CD4-positive, alpha-beta T cell (primary cell): ENCODE measurements around the gene TRMT61A. TPM values are rescaled to one million over a fixed set of nuclear protein-coding genes. Genes with fewer than 3 reads are reported as not detected.

ENCODE experiments used
- ATAC-seq: fragments of 200-7000 bp; cut with Tn5 transposase; one replicate; pipeline ENCODE4 v1.10.0; 2022; ENCODE audit warnings: mild to moderate bottlenecking; ENCODE audit not compliant: poor library complexity
- CTCF ChIA-PET: fragments of 350-600 bp; sonication (Branson Sonifier 250); formaldehyde crosslinking; loops from one replicate; lab custom pipeline; 2021; ENCODE audit warnings: antibody characterized with exemption, inconsistent platforms; lab: Charles Lee
- POLR2A ChIA-PET: fragments of 350-600 bp; sonication (Branson Sonifier 250); formaldehyde crosslinking; loops from one replicate; lab custom pipeline; 2021; ENCODE audit warnings: antibody characterized with exemption, inconsistent platforms; lab: Charles Lee
- DNase-seq, 14 experiments: peaks; one replicate each; pipeline ENCODE4 v3.0.0-alpha.2; 2013 to 2020; ENCODE audit warnings: mixed read lengths in 2 of 14
- H3K27ac ChIP-seq, 2 donors: one replicate each; pipeline versions ENCODE4 v1.5.1 to v1.7.0; 2013; ENCODE audit warnings: low read length in 2 of 2, low read depth in 1 of 2, mild to moderate bottlenecking in 1 of 2
- H3K27me3 ChIP-seq, 2 experiments: 1 replicate in 1 of 2; 2 replicates in 1 of 2; pipeline versions ENCODE4 v1.6.1 to v1.7.0; 2013; ENCODE audit warnings: low read length in 2 of 2, control low read depth in 1 of 2, mild to moderate bottlenecking in 1 of 2, moderate library complexity in 1 of 2; ENCODE audit not compliant: insufficient read depth in 2 of 2, control insufficient read depth in 1 of 2
- H3K36me3 ChIP-seq: one replicate; pipeline ENCODE4 v1.6.1; 2013; ENCODE audit warnings: low read length, control low read depth; ENCODE audit not compliant: insufficient read depth
- H3K4me1 ChIP-seq: one replicate; pipeline ENCODE4 v1.6.1; 2013; ENCODE audit warnings: low read length, control low read depth; ENCODE audit not compliant: insufficient read depth
- H3K4me3 ChIP-seq: one replicate; pipeline ENCODE4 v1.5.1; 2013; ENCODE audit warnings: mild to moderate bottlenecking, low read length, moderate library complexity
- H3K9me3 ChIP-seq, 2 experiments: 1 replicate in 1 of 2; 2 replicates in 1 of 2; pipeline versions ENCODE4 v1.6.1 to v1.7.0; 2013; ENCODE audit warnings: low read length in 2 of 2, mild to moderate bottlenecking in 2 of 2, control low read depth in 1 of 2, moderate library complexity in 1 of 2; ENCODE audit not compliant: control insufficient read depth in 1 of 2, insufficient read depth in 1 of 2
- H3K27ac Mint-ChIP-seq: one replicate; pipeline ENCODE4 v1.8.0; 2020; ENCODE audit warnings: mixed read lengths
- H3K27me3 Mint-ChIP-seq: one replicate; pipeline ENCODE4 v1.8.0; 2021; ENCODE audit warnings: mixed read lengths
- H3K36me3 Mint-ChIP-seq: one replicate; pipeline ENCODE4 v1.8.0; 2021; ENCODE audit warnings: low read depth, mixed read lengths
- H3K4me1 Mint-ChIP-seq: one replicate; pipeline ENCODE4 v1.8.0; 2021; ENCODE audit warnings: low read depth, mixed read lengths
- H3K4me3 Mint-ChIP-seq: one replicate; pipeline ENCODE4 v1.8.0; 2020; ENCODE audit warnings: mild to moderate bottlenecking, mixed read lengths
- H3K9me3 Mint-ChIP-seq: one replicate; pipeline ENCODE4 v1.8.0; 2020; ENCODE audit warnings: mixed read lengths
- CTCF ChIP-seq: fragments of 200-600 bp; IDR thresholded peaks from one replicate; pipeline ENCODE4 v1.8.0; 2022; ENCODE audit warnings: antibody characterized with exemption, mild to moderate bottlenecking
- intact Hi-C, 2 experiments: fragments of 100-400 bp; cut with DNase I in 1 of 2; cut with micrococcal nuclease in 1 of 2; formaldehyde crosslinking; loops; one replicate each; pipeline versions ENCODE4 v1.15.1 to v1.9.0; 2023 to 2025; cut with DNase I, micrococcal nuclease
- total RNA-seq, 174 experiments: library from RNA in 2 of 174; stranded (reverse) in 2 of 174; gene quantifications; one replicate each; pipeline ENCODE4 v1.2.3 and lab custom pipeline; 2021 to 2026

TRMT61A gene
- total RNA-seq, 2 experiments from 2014 or later, result 9.2 to 9.8 TPM

DNA sequence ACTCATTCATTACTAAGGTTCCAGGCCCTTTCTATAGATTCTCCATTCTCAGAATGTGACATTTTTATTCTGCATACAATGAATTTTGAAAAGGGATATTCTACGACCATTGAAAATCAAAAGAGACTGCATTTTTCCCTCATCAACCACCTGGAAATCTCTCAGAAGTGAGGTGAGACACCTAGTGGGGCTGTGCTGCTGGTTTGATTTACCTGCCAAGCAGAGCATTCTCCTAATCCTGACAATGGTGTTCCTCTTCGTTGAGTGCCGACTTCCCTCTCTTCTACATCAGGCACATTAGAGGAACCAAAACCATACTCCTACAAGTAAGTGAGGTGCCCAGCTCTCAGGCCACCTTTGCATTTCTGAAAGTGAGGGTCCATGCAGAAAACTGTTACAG lies 21.2 kb upstream of the TRMT61A start:
- H3K9me3 ChIP-seq, result no peaks in the 10 kb centered on the region
- peaks cover 40% of the 10 kb centered on the region for H3K36me3 ChIP-seq
- Mint-ChIP-seq H3K4me1 (no peaks in the 10 kb centered on the region), H3K27ac (no peak overlapping the region), H3K27me3 (no peaks in the 10 kb centered on the region), H3K4me3 (no peak overlapping the region), H3K36me3 (peaks cover 68% of the 10 kb centered on the region), H3K9me3 (no peaks in the 10 kb centered on the region)
- H3K4me3 ChIP-seq, result no peak overlapping the region
- DNase-seq (no peak), ATAC-seq (no peak)
- H3K27ac ChIP-seq, result no peak overlapping the region
- TF ChIP-seq CTCF, result no peak
- no peaks in the 10 kb centered on the region for H3K27me3 ChIP-seq
- intact Hi-C loops, result no loop called here
- no peaks in the 10 kb centered on the region for H3K4me1 ChIP-seq
- CTCF ChIA-PET, result interaction anchor here (1.3 kb wide), 1 partner anchor 7 kb away, joined by 3 read pairs; no protein-coding TSS in a partner anchor
- POLR2A ChIA-PET, result interaction anchor here (0.6 kb wide), 1 partner anchor 732 kb away, joined by 3 read pairs; no protein-coding TSS in a partner anchor

- Mint-ChIP-seq H3K36me3 (peaks cover 58% of the 10 kb centered on the region), H3K4me1 (no peaks in the 10 kb centered on the region), H3K27ac (no peak overlapping the region), H3K27me3 (no peaks in the 10 kb centered on the region), H3K9me3 (no peaks in the 10 kb centered on the region), H3K4me3 (no peak overlapping the region)
- Histone ChIP-seq H3K4me1 (no peaks in the 10 kb centered on the region), H3K27me3 (no peaks in the 10 kb centered on the region), H3K27ac (no peak overlapping the region), H3K4me3 (no peak overlapping the region), H3K36me3 (peaks cover 33% of the 10 kb centered on the region), H3K9me3 (no peaks in the 10 kb centered on the region)
- ChIA-PET POLR2A (interaction anchor here (0.6 kb wide), 1 partner anchor 733 kb away, joined by 3 read pairs; no protein-coding TSS in a partner anchor), CTCF (interaction anchor here (1.3 kb wide), 1 partner anchor 8 kb away, joined by 3 read pairs; no protein-coding TSS in a partner anchor)
- ATAC-seq (no peak), DNase-seq (no peak)
- TF ChIP-seq CTCF, result no peak
- intact Hi-C loops, result no loop called here
These were observed 20.3 kb upstream of the TRMT61A start for GRCh38 chr14:103508521-103509329.

DNA sequence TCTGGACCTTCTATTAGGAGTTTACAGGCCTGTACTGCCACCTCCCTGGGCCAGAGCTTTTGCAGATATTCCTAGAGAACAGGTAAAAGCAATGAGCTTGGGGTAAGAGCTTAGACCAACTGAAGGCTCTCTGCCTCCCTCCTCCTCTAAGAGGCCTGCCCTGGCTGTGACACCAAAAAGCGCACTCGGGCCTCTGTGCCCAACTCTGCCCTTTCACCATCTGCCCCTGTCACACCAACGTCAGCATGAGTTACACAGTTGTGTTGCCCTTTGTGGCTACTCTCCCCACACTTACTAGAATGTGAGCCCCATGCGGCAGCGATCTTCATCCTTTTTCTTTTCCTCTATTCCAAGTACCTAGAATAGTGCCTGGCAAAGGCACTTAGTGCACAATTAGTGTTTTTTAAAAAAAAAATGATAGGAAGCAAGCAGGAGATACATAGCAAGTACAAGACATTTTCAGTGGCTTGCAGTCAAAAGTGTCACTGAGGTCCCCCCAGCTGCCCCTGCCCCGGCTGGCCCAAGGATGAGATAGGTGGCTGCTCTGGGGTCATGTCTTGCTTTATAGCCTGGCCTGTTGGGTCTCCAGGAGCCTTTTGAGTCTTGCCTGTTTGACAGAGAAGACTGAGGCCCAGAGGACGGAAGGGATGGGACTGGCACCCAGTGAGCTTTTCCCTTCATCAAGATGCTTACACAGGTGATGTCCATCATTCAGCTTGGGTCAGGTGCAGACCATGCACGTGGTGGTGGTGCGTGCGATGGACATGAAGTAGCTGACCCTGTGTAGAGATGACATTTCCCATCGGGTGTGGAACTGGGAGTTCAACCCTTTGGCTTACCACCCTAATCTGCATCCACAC lies 18.9 kb upstream of the TRMT61A start:
- Histone ChIP-seq H3K27ac (no peak overlapping the region), H3K4me1 (no peaks in the 10 kb centered on the region), H3K36me3 (peaks cover 20% of the 10 kb centered on the region), H3K27me3 (no peaks in the 10 kb centered on the region), H3K9me3 (no peaks in the 10 kb centered on the region), H3K4me3 (no peak overlapping the region)
- intact Hi-C loops, result no loop called here
- no peaks in the 10 kb centered on the region for H3K4me1 Mint-ChIP-seq
- H3K27ac Mint-ChIP-seq, result no peak overlapping the region
- ChIA-PET CTCF (interaction anchor here (1.6 kb wide), 1 partner anchor 10 kb away, joined by 4 read pairs; no protein-coding TSS in a partner anchor), POLR2A (no interaction called here)
- no peaks in the 10 kb centered on the region for H3K27me3 Mint-ChIP-seq
- peaks cover 47% of the 10 kb centered on the region for H3K36me3 Mint-ChIP-seq
- no peak for TF ChIP-seq CTCF
- no peak overlapping the region for H3K4me3 Mint-ChIP-seq
- DNase-seq (no peak), ATAC-seq (no peak)
- H3K9me3 Mint-ChIP-seq, result no peaks in the 10 kb centered on the region
